Measurements from ENCODE around the gene EIF4A2. TPM values are rescaled to one million over a fixed set of nuclear protein-coding genes. Genes with fewer than 3 reads are reported as not detected.

EIF4A2 gene
- 208 to 568 TPM (median 416 TPM) in 3 replicates for polyA plus RNA-seq
- 372 TPM for polyA plus RNA-seq (2011; ENCODE audit: low read depth)
- 180 and 268 TPM in 2 replicates for polyA plus RNA-seq (2011; cell fraction: cytosol; rRNA removed)
- 553 and 969 TPM in 2 replicates for polyA plus RNA-seq (2011; cell fraction: nucleus; rRNA removed)
- polyA plus RNA-seq (2012; ENCODE audit: low replicate concordance) = 143 and 560 TPM in 2 replicates
- 56.3 to 311 TPM (median 141 TPM) in 3 replicates for polyA minus RNA-seq
- 79.4 TPM for polyA minus RNA-seq (2011; cell fraction: cytosol; rRNA and poly(A)+ RNA removed)
- 212 and 350 TPM in 2 replicates for polyA minus RNA-seq (2011; cell fraction: nucleus; rRNA and poly(A)+ RNA removed)

- dilution Hi-C loops (cut with MboI; ENCODE audit: extremely low pct_ligation_motif_present, low sequenced_read_pairs) = no loop called here
- H3K9me3 ChIP-seq (ENCODE audit: control insufficient read depth, low read depth, low read length) = no peaks in the 10 kb centered on the region
- H3K36me3 ChIP-seq (ENCODE audit: control insufficient read depth in 2 of 2, extremely low read depth in 1 of 2, insufficient read depth in 2 of 2, low read length in 2 of 2) = peaks cover 29 to 39% of the 10 kb centered on the region in 2 experiments
- TF ChIP-seq EZH2 (IDR thresholded peaks at IDR 0.05; ENCODE audit: low read length) (no peak), CTCF (optimal IDR thresholded peaks at IDR 0.05 in 1 of 3, IDR thresholded peaks at IDR 0.05 in 1 of 3, conservative IDR thresholded peaks at IDR 0.05 in 1 of 3; ENCODE audit: extremely low read depth in 1 of 3, insufficient read depth in 2 of 3, low read length in 3 of 3) (no peak)
- H3K79me2 ChIP-seq (ENCODE audit: control insufficient read depth, insufficient read depth, low read length) = peaks cover 45% of the 10 kb centered on the region
- no peaks in the 10 kb centered on the region for H3K9me1 ChIP-seq (ENCODE audit: control insufficient read depth, extremely low read depth, insufficient read depth, low read length)
- H4K20me1 ChIP-seq (ENCODE audit: control insufficient read depth, extremely low read depth, insufficient read depth, low read length) = peaks cover 31% of the 10 kb centered on the region
- H3K27me3 ChIP-seq (ENCODE audit: control insufficient read depth, extremely low read depth, insufficient read depth, low read length) = no peaks in the 10 kb centered on the region
- H3K27ac ChIP-seq (ENCODE audit: control insufficient read depth, insufficient read depth, low read length) = peak within 1 kb of the TSS; percentile 100
- H3K9ac ChIP-seq (ENCODE audit: control insufficient read depth, extremely low read depth, insufficient read depth, low read length) = peak within 1 kb of the TSS; percentile 100
- peak within 1 kb of the TSS; percentile 95 for H2AFZ ChIP-seq (ENCODE audit: control insufficient read depth, low read length)
- peak within 1 kb of the TSS; percentile 93 to 99 (median 98) for H3K4me3 ChIP-seq (ENCODE audit: control insufficient read depth in 2 of 3, extremely low read depth in 1 of 3, insufficient read depth in 2 of 3, low read depth in 1 of 3, low read length in 3 of 3)
- no peak for DNase-seq (ENCODE audit: low read depth, low spot score)
- peaks cover 19% of the 10 kb centered on the region for H3K4me1 ChIP-seq (ENCODE audit: control insufficient read depth, extremely low read depth, insufficient read depth, low read length)
- FAIRE-seq = no peak
- H3K4me2 ChIP-seq (ENCODE audit: control insufficient read depth, extremely low read depth, insufficient read depth, low read depth, low read length) = peak within 1 kb of the TSS; percentile 88
These were observed at the start of gene EIF4A2 for GRCh38 chr3:186783058-186783730. Gene EIF4A2 (plus strand): TSS chr3:186783577. CDS start chr3:186783611, 34 bp downstream.

DNA sequence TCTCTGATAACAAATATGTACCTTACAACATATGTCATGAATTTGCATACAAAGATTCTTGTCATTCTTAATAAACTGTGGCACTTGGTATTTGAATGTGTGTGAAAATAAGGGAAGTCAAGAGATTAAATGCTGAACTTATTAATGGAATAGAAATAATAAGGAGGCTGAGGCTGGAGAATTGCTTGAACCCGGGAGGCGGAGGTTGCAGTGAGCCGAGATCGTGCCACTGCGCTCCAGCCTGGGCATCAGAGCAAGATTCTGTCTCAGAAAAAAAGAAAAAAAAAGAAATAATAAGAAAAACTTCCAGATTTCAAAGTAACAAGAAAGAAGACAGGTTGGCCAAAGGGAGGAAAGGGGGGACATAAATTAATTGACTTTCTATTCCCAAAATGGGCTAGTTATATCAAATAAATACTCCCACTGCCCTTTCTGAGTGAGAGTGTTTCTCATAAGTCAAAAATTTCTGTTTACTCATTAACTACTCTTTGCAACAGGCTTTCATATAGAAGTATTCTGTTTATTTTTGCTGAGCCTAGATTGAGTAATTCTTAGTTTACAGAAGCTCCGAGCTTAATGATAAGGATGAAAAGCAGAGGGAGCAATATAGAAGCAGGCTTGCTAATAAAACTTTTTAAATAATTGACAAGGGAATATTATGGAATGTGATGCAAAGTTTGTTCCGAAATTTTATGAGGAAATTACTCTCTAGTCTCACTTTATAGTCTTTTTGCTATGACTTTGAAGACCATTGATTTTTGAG lies 40.6 kb upstream of the EIF4A2 start:
- H3K4me2 ChIP-seq (ENCODE audit: control insufficient read depth, extremely low read depth, insufficient read depth, low read depth, low read length) = no peak overlapping the region
- no peak for FAIRE-seq
- no peaks in the 10 kb centered on the region for H4K20me1 ChIP-seq (ENCODE audit: control insufficient read depth, extremely low read depth, insufficient read depth, low read length)
- no peaks in the 10 kb centered on the region for H3K9me1 ChIP-seq (ENCODE audit: control insufficient read depth, extremely low read depth, insufficient read depth, low read length)
- H3K4me3 ChIP-seq (ENCODE audit: control insufficient read depth in 2 of 3, extremely low read depth in 1 of 3, insufficient read depth in 2 of 3, low read depth in 1 of 3, low read length in 3 of 3) = no peak overlapping the region
- DNase-seq (ENCODE audit: low read depth, low spot score) = no peak
- H3K27me3 ChIP-seq (ENCODE audit: control insufficient read depth, extremely low read depth, insufficient read depth, low read length) = no peaks in the 10 kb centered on the region
- peaks cover 7% of the 10 kb centered on the region for H3K4me1 ChIP-seq (ENCODE audit: control insufficient read depth, extremely low read depth, insufficient read depth, low read length)
- no peak overlapping the region for H3K27ac ChIP-seq (ENCODE audit: control insufficient read depth, insufficient read depth, low read length)
- no peaks in the 10 kb centered on the region for H3K79me2 ChIP-seq (ENCODE audit: control insufficient read depth, insufficient read depth, low read length)
- dilution Hi-C loops (cut with MboI; ENCODE audit: extremely low pct_ligation_motif_present, low sequenced_read_pairs) = no loop called here
- TF ChIP-seq EZH2 (IDR thresholded peaks at IDR 0.05; ENCODE audit: low read length) (no peak), CTCF (optimal IDR thresholded peaks at IDR 0.05 in 1 of 3, IDR thresholded peaks at IDR 0.05 in 1 of 3, conservative IDR thresholded peaks at IDR 0.05 in 1 of 3; ENCODE audit: extremely low read depth in 1 of 3, insufficient read depth in 2 of 3, low read length in 3 of 3) (no peak)
- no peak overlapping the region for H2AFZ ChIP-seq (ENCODE audit: control insufficient read depth, low read length)
- no peaks in the 10 kb centered on the region for H3K36me3 ChIP-seq (ENCODE audit: control insufficient read depth in 2 of 2, extremely low read depth in 1 of 2, insufficient read depth in 2 of 2, low read length in 2 of 2)
- H3K9me3 ChIP-seq (ENCODE audit: control insufficient read depth, low read depth, low read length) = no peaks in the 10 kb centered on the region
- H3K9ac ChIP-seq (ENCODE audit: control insufficient read depth, extremely low read depth, insufficient read depth, low read length) = no peak overlapping the region
